ENCODE data around the gene FSTL4.

The FSTL4 gene

DNA sequence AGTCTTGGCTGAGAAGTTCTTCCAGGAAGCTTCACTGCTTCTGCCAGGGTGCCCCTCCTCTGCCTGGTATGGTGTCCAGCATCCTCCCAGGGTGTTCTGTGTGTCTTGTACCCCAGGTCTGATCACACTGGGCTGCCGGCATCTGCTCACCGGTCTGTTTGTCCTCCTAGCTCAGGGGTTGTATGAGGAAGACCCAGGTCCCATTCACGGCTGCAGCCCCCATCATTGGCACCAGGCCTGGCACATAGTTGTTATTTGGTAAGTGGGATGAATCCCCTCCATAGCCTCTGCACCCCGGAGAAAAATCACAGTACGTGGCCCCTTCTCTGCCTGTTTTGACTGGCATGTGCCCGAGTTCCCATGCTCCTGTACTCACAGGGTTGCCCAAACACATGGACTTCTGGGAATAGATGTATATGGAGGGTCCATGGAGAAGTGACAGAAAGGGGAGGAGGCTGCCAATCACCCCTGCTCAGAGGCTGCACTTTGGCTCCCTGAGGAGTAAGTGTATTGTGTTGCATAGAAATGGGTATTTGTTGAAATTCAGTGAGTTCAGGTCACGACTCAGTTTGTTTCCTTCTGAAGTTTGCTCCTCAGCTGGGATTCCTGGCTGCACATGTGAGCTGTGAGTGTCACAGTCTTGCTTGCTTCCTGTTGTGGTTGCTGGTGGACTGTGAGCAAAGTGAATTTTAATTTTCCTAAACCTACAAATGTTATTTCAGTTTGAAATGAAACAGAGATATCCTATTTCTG lies 464.4 kb downstream of the FSTL4 start:
- peak; percentile 30 for DNase-seq
- Histone ChIP-seq H3K9ac (ENCODE audit: low read length) (no peak overlapping the region), H3K27ac (ENCODE audit: low read length) (no peak overlapping the region)

GRCh38 chr5:133147411-133147810 lies 464.9 kb downstream of the FSTL4 start:
- TF ChIP-seq EZH2phosphoT487 (IDR thresholded peaks at IDR 0.05; ENCODE audit: low read length) (no peak), EZH2 (optimal IDR thresholded peaks at IDR 0.05; ENCODE audit: low read depth, low read length) (no peak)
- TF ChIP-seq, protein P1, sequence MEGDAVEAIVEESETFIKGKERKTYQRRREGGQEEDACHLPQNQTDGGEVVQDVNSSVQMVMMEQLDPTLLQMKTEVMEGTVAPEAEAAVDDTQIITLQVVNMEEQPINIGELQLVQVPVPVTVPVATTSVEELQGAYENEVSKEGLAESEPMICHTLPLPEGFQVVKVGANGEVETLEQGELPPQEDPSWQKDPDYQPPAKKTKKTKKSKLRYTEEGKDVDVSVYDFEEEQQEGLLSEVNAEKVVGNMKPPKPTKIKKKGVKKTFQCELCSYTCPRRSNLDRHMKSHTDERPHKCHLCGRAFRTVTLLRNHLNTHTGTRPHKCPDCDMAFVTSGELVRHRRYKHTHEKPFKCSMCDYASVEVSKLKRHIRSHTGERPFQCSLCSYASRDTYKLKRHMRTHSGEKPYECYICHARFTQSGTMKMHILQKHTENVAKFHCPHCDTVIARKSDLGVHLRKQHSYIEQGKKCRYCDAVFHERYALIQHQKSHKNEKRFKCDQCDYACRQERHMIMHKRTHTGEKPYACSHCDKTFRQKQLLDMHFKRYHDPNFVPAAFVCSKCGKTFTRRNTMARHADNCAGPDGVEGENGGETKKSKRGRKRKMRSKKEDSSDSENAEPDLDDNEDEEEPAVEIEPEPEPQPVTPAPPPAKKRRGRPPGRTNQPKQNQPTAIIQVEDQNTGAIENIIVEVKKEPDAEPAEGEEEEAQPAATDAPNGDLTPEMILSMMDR (IDR thresholded peaks at IDR 0.05; ENCODE audit: low read length): no peak
- Histone ChIP-seq H3K4me1 (ENCODE audit: low read length) (peaks cover 10% of the 10 kb centered on the region; the same call in 1 of the 2 replicates), H3K79me2 (ENCODE audit: low read length) (no peaks in the 10 kb centered on the region), H2AFZ (ENCODE audit: low read length) (no peak overlapping the region), H3K9me3 (replicated peaks; ENCODE audit: insufficient read depth, low read length) (no peaks in the 10 kb centered on the region), H3F3A (ENCODE audit: insufficient read depth, low read length) (no peaks in the 10 kb centered on the region), H3K4me3 (ENCODE audit: low read length) (no peak overlapping the region), H3K27me3 (replicated peaks; ENCODE audit: insufficient read depth, low read length) (no peaks in the 10 kb centered on the region), H3K9ac (ENCODE audit: low read length) (no peak overlapping the region), H3K9me2 (replicated peaks; ENCODE audit: insufficient read depth, low read length) (no peaks in the 10 kb centered on the region), H3K27ac (ENCODE audit: low read length) (no peak overlapping the region), H3K36me3 (replicated peaks; ENCODE audit: insufficient read depth, low read length) (no peaks in the 10 kb centered on the region), H3K4me2 (ENCODE audit: low read depth, low read length) (no peak overlapping the region), H4K20me1 (ENCODE audit: insufficient read depth, low read length) (no peaks in the 10 kb centered on the region)
- no peak for DNase-seq

More for the DNA sequence above, 464.4 kb downstream of the FSTL4 start:
- Histone ChIP-seq H3K4me2 (ENCODE audit: low read depth, low read length) (peak overlapping the region; percentile 3; the same call in 1 of the 2 replicates), H3K27me3 (replicated peaks; ENCODE audit: insufficient read depth, low read length) (no peaks in the 10 kb centered on the region), H3F3A (ENCODE audit: insufficient read depth, low read length) (no peaks in the 10 kb centered on the region), H2AFZ (ENCODE audit: low read length) (peak overlapping the region; percentile 30; the same call in 1 of the 2 replicates), H3K4me3 (ENCODE audit: low read length) (no peak overlapping the region), H3K79me2 (ENCODE audit: low read length) (no peaks in the 10 kb centered on the region), H3K9me3 (replicated peaks; ENCODE audit: insufficient read depth, low read length) (no peaks in the 10 kb centered on the region), H3K36me3 (replicated peaks; ENCODE audit: insufficient read depth, low read length) (no peaks in the 10 kb centered on the region), H3K9me2 (replicated peaks; ENCODE audit: insufficient read depth, low read length) (no peaks in the 10 kb centered on the region), H4K20me1 (ENCODE audit: insufficient read depth, low read length) (no peaks in the 10 kb centered on the region), H3K4me1 (ENCODE audit: low read length) (peaks cover 10% of the 10 kb centered on the region; the same call in 1 of the 2 replicates)
- TF ChIP-seq EZH2phosphoT487 (IDR thresholded peaks at IDR 0.05; ENCODE audit: low read length): no peak
- TF ChIP-seq EZH2 (optimal IDR thresholded peaks at IDR 0.05; ENCODE audit: low read depth, low read length): no peak
